ENCODE measurements around the gene ATG7.

The ATG7 gene

DNA sequence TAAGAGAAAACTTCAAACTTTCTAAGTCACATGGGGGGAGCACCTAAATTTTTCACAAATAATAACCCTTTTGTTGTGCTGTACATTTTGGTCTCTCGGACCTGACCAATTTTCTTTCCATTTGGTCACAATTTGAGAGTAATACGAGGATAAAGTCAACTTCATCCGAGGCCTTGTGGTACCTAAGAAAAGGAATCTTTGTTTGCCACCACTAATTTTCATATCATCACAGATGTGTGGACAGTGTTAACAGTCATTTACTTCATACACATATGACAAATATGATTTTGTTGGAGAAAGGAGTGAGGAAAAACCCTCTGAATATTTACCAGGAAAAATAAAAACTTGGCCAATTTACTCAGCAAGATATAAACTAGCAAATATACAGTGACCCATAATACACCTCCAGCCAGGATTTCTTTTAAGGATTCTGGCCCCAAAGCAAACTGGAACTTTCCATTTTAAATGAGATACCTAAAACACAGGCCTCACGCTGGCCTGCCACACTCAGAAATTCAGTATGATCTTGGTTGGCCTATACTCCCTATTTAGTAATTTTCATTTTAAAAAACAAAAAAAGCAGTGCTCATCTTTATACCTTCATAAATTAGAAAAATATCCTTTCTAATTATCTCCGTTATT, 330.8 kb downstream of the ATG7 start:
- no peak overlapping the region for H3K4me3 ChIP-seq (ENCODE audit: low read length)
- DNase-seq (ENCODE audit: low read depth, low spot score), result no peak

DNA sequence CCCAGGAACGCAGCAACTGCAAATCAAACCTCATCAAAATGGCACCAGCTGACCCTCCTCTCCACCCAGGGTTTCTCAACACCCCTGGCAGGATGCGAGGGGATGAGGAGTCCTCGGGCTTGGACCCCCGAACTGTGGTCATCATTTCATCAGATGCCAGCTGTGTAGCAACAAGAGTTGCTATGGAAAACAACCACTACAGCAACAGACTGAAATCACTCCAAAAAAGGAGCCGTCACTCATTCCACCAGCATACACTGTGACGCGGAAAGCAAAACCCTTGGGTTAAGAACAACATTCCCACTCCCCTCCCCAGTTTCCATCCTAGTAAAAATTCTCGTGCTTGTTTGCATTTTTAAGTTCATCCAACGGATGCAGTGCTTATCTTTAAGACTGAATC, 331.4 kb downstream of the ATG7 start:
- no peak for DNase-seq (ENCODE audit: low read depth, low spot score)
- H3K4me3 ChIP-seq (ENCODE audit: low read length), result no peak overlapping the region

DNA sequence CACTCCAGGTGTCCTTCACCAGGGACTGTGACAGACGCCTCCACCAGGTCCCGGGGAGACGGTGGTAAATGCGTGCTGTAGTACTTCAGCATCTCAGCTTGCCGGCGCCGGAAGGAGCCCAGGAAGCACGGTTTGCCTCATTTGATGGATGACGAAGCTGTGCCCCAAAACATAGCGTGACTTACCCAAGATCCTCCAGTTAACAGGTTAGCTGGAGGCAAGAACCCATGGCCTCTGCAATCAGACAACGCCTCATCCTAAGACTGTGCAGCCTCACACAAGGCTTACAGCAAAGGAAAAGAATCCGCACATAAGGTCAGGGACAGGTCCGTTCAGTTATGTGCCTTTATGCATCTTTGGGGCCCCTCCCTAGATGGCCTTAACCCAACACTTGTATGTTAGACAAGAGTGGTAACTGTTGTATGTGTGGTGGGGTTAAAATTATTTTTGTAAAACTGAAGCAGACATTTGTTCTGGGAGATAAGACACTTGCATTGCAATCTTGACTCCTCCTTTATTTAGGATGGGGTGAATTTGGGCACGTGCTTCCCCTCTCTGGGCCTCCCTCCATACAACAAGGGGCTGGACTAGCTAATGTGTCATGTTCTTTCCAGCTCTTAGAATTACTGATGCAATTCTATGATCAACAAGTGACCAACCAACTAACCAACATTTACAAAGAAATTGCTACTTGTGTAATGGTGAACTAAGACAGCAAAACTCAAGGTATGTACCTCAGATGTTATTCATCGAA, 332.1 kb downstream of the ATG7 start:
- no peak for DNase-seq (ENCODE audit: low read depth, low spot score)
- H3K4me3 ChIP-seq (ENCODE audit: low read length), result no peak overlapping the region

DNA sequence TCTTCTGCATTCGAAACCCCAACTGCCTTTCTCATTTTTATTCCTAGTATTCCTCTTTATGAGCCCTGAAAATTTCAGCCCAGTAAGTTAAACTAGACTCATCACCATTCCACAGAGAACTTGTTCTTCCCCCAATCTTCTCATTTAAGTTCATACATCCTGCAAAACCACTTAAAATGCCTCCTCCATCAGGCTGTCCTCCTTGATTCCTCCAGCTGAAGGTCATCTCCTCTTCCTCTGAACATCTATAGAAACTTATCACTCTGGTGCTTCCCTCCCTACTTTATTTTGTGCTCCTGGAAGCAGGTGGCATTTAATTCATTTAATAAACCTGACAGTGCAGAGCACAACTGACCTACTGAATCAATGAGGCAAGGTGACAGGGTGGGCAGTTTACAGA, 333.2 kb downstream of the ATG7 start:
- no peak for DNase-seq (ENCODE audit: low read depth, low spot score)
- no peak overlapping the region for H3K4me3 ChIP-seq (ENCODE audit: low read length)

GRCh38 chr3:11606090-11606784, 334.0 kb downstream of the ATG7 start:
- no peak for DNase-seq (ENCODE audit: low read depth, low spot score)
- no peak overlapping the region for H3K4me3 ChIP-seq (ENCODE audit: low read length)

DNA sequence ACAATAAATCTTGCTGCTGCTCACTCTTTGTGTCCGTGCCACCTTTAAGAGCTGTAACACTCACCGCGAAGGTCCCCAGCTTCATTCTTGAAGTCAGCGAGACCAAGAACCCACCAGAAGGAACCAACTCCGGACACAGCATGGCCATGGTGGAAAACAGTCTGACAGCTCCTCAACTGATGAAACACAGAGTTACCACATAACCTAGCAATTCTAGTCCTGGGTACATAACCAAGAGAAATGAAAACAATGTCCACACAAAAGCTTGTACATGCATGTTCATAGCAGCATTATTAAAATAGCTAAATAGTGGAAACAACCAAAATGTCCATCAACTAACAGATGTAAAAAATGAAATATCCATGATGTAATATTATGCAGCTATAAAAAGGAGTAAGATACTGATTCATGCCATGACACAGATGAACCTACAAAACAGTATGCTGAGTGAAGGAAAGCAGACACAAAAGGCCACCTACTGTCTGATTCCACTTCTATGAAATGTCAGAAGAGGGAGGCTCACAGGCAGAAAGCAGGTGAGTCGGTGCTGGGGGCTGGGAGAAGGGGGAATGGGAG, 334.8 kb downstream of the ATG7 start:
- H3K4me3 ChIP-seq (ENCODE audit: low read length), result no peak overlapping the region
- DNase-seq (ENCODE audit: low read depth, low spot score), result no peak
